ENCODE data around the gene LYSMD4.
A peak's percentile ranks its signal among the peaks of the same experiment; 100 is the strongest.
"Not testable (repeated sequence)": the region's sequence is repeated elsewhere in the genome, so short reads cannot be mapped to it uniquely, and the experiment has no call there.

LYSMD4 gene

GRCh38 chr15:99733268-99734039 is at the start of gene LYSMD4:
Gene LYSMD4, minus strand, starts transcription at chr15:99733437. Its CDS starts 1,438 bp downstream, at chr15:99731999.
- DNase-seq (ENCODE audit: low read depth): peak; percentile 99

DNA sequence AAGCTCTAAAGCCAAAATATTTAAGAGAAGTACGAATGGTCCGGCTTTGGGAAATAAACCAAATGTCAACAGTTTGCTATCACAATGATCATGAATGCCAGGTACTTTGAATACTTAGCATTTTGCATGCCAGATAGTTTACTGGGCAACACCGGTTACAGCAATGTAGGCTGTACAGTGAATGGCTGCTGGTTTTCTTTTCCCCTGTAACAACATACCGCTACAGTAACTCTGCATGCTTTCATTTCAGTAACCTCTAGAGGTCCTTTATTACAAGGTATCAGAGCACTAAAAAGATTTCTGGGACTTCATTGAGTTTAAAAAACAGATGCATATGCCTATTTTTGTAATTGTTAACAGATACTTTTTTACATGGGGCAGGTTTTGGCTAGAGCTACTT is 48.8 kb upstream of the LYSMD4 start:
- not testable (repeated sequence) for DNase-seq (ENCODE audit: low read depth)

GRCh38 chr15:99777144-99777543 is 43.9 kb upstream of the LYSMD4 start:
- no peak for DNase-seq (ENCODE audit: low read depth)

- no peak for DNase-seq (ENCODE audit: low read depth)
Observed at GRCh38 chr15:99764522-99764921, 31.3 kb upstream of the LYSMD4 start.

DNA sequence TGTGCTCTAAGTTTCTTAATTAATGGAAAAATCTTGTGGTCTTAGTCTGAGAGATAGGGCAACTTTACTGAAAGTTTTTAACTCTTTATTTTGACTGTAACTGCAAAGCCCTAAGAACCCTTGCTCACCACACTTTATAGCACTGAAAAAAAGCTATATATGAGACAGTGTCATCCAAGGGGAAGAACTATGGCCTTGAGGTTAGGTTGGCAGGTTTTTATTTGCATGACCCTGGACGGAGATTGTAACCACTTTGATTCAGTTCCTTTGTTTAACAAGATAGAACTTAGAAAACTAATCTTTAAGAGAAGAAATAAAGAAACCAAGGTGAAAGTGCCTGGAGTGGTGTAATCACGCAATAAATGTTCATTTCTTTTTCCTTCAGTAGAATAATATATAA is 30.6 kb upstream of the LYSMD4 start:
- DNase-seq (ENCODE audit: low read depth): no peak

- no peak for DNase-seq (ENCODE audit: low read depth)
Observed at GRCh38 chr15:99762288-99762687, 29.1 kb upstream of the LYSMD4 start.

DNA sequence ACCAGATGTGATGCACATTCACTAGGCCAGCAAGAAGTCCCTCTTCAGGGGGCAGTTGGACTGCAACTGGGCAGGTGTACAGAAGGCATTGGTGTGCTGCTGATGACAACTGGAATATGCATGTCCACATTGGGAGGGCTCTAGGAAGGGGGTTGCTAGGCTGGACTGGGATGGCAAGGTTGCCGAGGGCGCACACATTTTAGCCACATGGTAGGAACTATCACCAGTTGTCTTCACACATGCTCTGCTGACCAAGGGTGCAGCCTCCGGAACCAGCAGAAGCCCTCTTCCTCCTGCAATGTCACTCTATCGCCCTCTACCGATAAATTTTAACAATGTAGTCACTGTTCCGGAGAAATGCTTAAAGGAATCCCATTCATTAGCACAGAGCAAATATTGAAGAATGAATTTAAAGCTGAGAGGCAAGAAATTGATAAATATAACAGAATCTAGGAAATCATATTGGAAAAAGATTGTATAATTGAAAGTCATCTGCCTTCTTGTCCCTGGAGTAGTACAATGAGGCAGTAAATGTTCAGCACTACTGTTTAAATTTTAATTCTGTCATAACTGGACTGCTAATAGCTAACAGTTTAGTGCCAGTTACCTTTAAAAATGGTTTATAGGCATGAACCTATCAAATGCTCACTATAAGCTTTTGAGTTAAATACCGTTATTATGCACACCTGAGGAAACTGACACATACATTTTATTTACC is 22.6 kb upstream of the LYSMD4 start:
- DNase-seq (ENCODE audit: low read depth): no peak

DNA sequence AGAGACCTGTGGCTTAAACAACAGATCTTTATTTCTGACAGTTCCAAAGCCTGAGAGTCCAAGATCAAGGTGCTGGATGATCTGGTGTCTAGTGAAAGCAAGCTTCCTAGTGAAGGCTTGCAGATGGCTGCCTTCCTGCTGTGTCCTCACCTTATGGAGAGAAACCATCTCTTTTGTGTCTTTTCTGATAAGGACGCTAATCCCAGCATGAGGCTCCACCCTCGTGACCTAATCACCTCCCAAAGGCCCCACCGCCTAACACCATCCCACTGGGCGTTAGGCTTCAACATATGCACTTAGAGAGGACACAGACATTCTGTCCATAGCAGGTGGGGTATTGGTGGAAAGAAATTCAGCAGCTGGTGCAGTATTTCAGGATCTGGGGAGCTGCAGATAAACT is 19.8 kb upstream of the LYSMD4 start:
- DNase-seq (ENCODE audit: low read depth): no peak

DNA sequence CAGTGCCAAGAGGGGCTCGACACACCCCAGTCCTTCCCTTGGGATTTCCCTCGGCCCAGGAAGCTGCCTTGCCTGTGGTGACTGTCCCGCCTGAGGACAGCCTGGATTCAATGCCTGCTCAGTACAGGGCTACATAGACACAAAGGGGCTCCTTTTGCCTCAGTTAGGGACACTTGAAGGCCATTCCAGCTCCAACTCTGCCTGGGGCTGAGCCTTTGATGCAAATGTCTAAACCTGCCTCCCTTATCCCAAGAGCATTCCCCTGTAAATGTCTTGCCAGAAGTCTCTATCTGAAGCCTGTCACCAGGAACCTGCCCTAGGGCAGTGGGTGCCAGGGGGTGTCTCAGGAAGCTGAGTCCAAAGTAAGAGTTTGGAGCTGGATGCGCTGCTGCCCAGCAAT is 19.3 kb upstream of the LYSMD4 start:
- no peak for DNase-seq (ENCODE audit: low read depth)

- DNase-seq (ENCODE audit: low read depth): not testable (repeated sequence)
Observed at GRCh38 chr15:99750326-99750725, 17.1 kb upstream of the LYSMD4 start.

- DNase-seq (ENCODE audit: low read depth): no peak
Observed at GRCh38 chr15:99749386-99749785, 16.1 kb upstream of the LYSMD4 start.

GRCh38 chr15:99745370-99746086 is 12.3 kb upstream of the LYSMD4 start:
- no peak for DNase-seq (ENCODE audit: low read depth)

DNA sequence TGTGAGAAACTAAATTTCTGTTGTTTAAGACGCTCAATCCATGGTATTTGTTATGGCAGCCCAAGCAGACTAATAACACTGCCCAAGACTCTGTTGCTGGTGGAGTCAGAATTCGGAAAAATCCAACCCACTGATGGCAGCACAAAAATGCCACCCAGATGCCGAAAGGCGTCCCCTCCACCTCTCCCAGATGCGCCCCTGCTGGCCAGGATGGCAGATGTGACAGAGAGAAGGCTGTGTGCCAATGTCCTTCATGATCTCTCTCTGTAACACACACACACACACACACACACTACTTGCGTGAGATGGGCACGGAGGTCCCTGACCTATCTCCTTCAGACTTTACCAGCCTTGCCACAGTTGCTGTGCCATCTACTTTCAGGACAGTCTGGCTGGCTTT is 10.9 kb upstream of the LYSMD4 start:
- no peak for DNase-seq (ENCODE audit: low read depth)

DNA sequence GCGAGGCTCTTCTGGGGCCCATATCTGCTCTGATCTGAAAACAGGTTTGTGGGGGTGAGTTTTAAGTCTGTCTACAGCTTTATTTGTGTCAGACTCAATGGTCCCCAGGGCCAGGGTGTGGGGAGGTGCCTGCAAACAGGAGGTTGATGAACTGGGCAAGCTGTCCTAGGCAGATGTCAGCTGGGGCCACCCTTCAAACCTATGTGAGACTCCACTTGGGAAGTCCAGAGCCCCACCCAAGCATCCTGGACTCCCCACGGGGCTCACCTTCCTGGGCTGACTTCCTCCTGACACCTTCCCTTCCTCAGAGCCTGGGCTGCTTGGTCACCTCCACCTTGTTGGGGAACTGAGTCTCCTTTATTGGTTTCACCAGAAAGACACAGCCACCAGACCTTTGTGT is 8.6 kb upstream of the LYSMD4 start:
- no peak for DNase-seq (ENCODE audit: low read depth)

DNA sequence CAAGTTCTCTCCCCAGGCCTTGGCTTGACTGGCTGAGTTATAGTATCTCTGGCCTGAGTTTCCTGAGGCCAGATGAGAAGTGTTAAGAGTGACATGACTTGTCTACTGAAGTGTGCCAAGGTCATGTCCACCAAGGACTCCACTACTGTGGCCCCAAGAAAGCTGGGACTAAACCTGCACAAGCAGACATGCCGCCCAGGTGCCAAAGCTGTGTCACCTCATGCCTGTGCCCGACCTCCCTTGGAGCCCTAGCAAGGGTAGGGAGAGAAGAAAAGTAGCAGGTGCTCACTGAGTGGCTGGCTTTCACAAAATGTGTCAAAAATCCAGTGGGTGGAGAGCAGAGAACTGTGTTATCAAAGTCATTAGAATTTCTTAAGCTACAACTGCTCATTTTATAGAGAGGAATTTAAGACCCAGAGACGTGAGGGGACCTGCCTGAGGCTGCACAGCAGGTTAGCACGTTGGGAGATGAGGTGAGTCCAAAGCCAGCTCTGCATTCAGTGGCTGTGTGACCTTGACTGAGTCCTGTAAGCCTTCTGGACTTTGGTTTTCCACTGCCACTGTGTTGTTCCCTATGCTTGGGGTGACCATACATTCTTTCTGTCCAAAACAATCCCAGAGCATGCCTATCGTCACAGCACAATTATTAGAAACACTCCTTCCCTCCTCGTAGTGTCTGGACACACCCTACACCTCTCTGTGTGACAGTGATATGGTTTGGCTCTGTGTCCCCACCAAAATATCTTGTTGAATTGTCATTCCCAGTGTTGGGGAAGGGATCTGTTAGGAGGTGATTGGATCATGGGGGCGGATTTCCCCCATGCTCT is 5.0 kb upstream of the LYSMD4 start:
- DNase-seq (ENCODE audit: low read depth): no peak

DNA sequence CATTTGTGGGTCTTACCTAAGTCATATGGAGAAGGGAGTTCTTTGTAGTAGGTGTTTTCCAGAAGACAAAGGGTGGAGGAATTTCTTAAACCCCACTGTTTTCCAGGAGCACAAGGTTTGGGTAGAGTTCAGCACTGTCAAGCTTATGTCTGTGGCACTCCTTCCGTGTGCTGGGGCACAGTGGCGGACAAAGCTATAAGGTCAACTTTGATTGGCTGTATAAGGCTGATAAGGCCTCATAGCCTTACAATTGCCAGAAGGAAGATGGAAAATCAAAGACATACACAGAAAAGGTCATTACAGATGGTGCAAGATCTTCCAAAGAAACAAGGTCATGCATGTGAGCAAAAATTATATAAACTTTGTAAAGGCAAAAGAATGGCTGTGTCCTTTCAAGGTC is 3.5 kb upstream of the LYSMD4 start:
- DNase-seq (ENCODE audit: low read depth): no peak

GRCh38 chr15:99735868-99736267 is 2.6 kb upstream of the LYSMD4 start:
- no peak for DNase-seq (ENCODE audit: low read depth)

DNA sequence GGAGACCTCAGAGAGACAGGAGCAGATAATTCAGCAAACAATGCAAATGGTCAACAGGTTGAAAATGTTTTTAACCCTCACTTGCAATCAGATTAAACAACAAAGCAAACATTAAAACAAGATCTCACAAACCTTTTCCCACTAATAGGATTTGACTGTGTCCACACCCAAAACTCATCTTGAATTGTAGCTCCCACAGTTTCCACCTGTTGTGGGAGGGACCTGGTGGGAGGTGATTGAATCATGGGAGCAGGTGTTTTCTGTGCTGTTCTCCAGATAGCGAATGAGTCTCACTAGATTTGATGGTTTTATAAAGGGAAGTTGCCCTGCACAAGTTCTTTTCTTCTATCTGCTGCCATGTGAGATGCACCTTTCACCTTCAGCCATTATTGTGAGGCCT is 1.3 kb upstream of the LYSMD4 start:
- no peak for DNase-seq (ENCODE audit: low read depth)

GRCh38 chr15:99734040-99734291 is 729 bp upstream of the LYSMD4 start:
- DNase-seq (ENCODE audit: low read depth): not testable (repeated sequence)

DNA sequence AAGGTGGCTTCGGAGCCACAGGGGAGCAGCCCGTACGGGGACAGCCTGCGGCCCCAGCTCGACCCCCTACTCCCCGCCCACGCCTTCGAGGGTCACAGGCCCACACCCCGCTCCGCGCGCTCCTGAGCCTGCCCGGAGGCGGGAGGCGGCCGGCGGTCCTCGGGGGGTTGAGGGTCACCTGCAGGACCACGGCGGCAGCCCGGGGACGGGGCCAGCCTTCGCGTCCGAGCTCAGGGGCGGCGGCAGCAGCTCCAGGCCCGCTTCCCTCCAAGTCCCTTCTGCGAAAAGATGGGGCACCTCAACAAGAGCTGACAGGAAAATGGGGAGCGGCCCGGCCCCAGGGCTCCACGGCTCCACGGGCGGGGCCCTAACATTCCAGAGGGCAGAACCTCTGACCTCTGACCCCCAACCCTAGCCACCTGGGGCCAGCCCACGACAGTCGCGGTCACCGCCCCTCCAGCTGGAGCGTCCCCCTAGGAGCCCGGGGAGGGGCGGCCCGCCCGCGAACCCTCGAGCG is 428 bp downstream of the LYSMD4 start:
- no peak for DNase-seq (ENCODE audit: low read depth)

GRCh38 chr15:99732124-99732750 is 1.0 kb downstream of the LYSMD4 start:
- no peak for DNase-seq (ENCODE audit: low read depth)

All from stimulated activated CD8-positive, alpha-beta memory T cell treated with anti-CD3 and anti-CD28 coated beads, Interleukin-12 subunit alpha, Interleukin-12 subunit beta, amount 100 ng/mL, for 4 hours (primary cell).